OCI-LY1 (cell line): ENCODE results near the gene NR6A1.

ENCODE experiments used
- CTCF ChIP-seq: fragments of 200-600 bp; sonication (generic), shearing (Covaris generic); IDR thresholded peaks from 2 replicates; pipeline ENCODE4 v1.5.1; 2017; ENCODE audit warnings: mild to moderate bottlenecking, antibody characterized with exemption, low read length, moderate library complexity, mixed read lengths
- EZH2 ChIP-seq: fragments of 200-600 bp; sonication (generic), shearing (Covaris generic); IDR thresholded peaks from 2 replicates; pipeline ENCODE4 v1.8.0; 2017; ENCODE audit warnings: borderline replicate concordance, mixed run types, mild to moderate bottlenecking, antibody characterized with exemption, low read length, moderate library complexity, mixed read lengths

- no peak for TF ChIP-seq CTCF
- TF ChIP-seq EZH2 = no peak
Observed at GRCh38 chr9:124723352-124723751, 47.8 kb downstream of the NR6A1 start.
